Smooth muscle cell (in vitro differentiated cells): ENCODE measurements around the gene TM7SF3. TPM values are rescaled to one million over a fixed set of nuclear protein-coding genes. Genes with fewer than 3 reads are reported as not detected.

Source experiments
- DNase-seq: peaks from one replicate; lab custom pipeline; 2025; ENCODE audit not compliant: unreplicated experiment; lab: John Stamatoyannopoulos, UW
- H2AFZ ChIP-seq: fragments of 200-600 bp; sonication (generic); 2 replicates; pipeline ENCODE4 v1.6.0; 2016; ENCODE audit warnings: antibody characterized with exemption, low read depth, mild to moderate bottlenecking
- H3F3A ChIP-seq: fragments of 200-600 bp; sonication (generic); 2 replicates; pipeline ENCODE4 v1.6.0; 2017; ENCODE audit warnings: antibody characterized with exemption, low read depth
- H3K27ac ChIP-seq: fragments of 200-600 bp; sonication (generic); 2 replicates; pipeline ENCODE4 v1.5.1; 2016; ENCODE audit warnings: low read depth, mild to moderate bottlenecking
- H3K27me3 ChIP-seq: fragments of 200-600 bp; sonication (generic); 2 replicates; pipeline ENCODE4 v1.6.1; 2016; ENCODE audit warnings: low read depth, mild to moderate bottlenecking
- H3K36me3 ChIP-seq: fragments of 200-600 bp; sonication (generic); 2 replicates; pipeline ENCODE4 v1.5.1; 2016; ENCODE audit warnings: low read depth
- H3K4me1 ChIP-seq: fragments of 200-600 bp; sonication (generic); 2 replicates; pipeline ENCODE4 v1.5.1; 2016; ENCODE audit warnings: low read depth
- H3K4me2 ChIP-seq: fragments of 200-600 bp; sonication (generic); 2 replicates; pipeline ENCODE4 v1.6.0; 2016; ENCODE audit warnings: mild to moderate bottlenecking
- H3K4me3 ChIP-seq: fragments of 200-600 bp; sonication (generic); 2 replicates; pipeline ENCODE4 v1.5.1; 2016; ENCODE audit warnings: mild to moderate bottlenecking
- H3K79me2 ChIP-seq: fragments of 200-600 bp; sonication (generic); 2 replicates; pipeline ENCODE4 v1.6.0; 2016; ENCODE audit warnings: low read depth, mild to moderate bottlenecking
- H3K9ac ChIP-seq: fragments of 200-600 bp; sonication (generic); 2 replicates; pipeline ENCODE4 v1.6.0; 2016; ENCODE audit warnings: low read depth
- H3K9me3 ChIP-seq: fragments of 200-600 bp; sonication (generic); replicated peaks from 2 replicates; pipeline ENCODE4 v1.5.1; 2016; ENCODE audit warnings: low read depth
- H4K20me1 ChIP-seq: fragments of 200-600 bp; sonication (generic); 2 replicates; pipeline ENCODE4 v1.6.0; 2016; ENCODE audit warnings: low read depth
- WGBS: methylation state at CpG from one replicate; pipeline ENCODE4 v1.1.7; 2016; ENCODE audit warnings: low lambda C conversion rate; 5-methylcytosine and 5-hydroxymethylcytosine counted together
- polyA plus RNA-seq: library from polyadenylated mRNA; unstranded; fragments of >200 nt; fragmentation: Nextera tagmentation; extraction: Ambion mirVana; gene quantifications from 2 replicates; pipeline ENCODE4 v1.2.1, GENCODE V29; 2016
- total RNA-seq: library from RNA; depleted of rRNA; stranded (reverse); fragments of >200 nt; gene quantifications from 2 replicates; pipeline ENCODE4 v1.2.3, GENCODE V29; 2014
- TF ChIP-seq, protein P1 (sequence below): fragments of 200-600 bp; sonication (generic); IDR thresholded peaks from 2 replicates; pipeline ENCODE4 v1.5.1; 2017; ENCODE audit warnings: borderline replicate concordance, mild to moderate bottlenecking, antibody characterized with exemption; ENCODE audit not compliant: insufficient read depth, poor library complexity, severe bottlenecking

Gene TM7SF3
- total and polyA plus RNA-seq, 2 experiments from 2014 or later: 48.2 to 67.4 TPM

DNA sequence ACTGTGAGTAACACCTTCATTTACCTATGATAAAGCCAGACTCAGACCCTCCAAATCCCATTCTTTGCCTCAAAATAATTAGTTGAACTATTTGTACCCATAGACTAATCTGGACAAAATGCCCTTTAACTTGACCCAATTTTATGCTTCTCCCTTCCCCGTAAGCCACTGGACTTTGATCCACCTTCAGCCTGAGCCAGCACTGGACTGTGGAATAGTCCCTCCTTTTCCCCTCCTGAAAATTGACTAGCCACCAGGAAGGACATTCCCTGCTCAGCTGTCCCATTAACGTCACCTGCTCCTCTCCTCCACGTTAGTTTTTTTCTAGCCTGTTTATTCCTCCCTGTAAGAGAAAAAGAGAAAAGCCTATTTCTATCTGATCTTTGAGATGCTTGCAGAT, 18.5 kb upstream of the TM7SF3 start:
- H3K4me1 ChIP-seq: no peaks in the 10 kb centered on the region
- no peak overlapping the region for H3K9ac ChIP-seq
- H3K79me2 ChIP-seq: no peaks in the 10 kb centered on the region
- no peaks in the 10 kb centered on the region for H3K9me3 ChIP-seq
- 99% methylated on average over 3 of the region's 3 CpGs for WGBS
- H3K27ac ChIP-seq: no peak overlapping the region
- no peaks in the 10 kb centered on the region for H3K27me3 ChIP-seq
- no peak overlapping the region for H2AFZ ChIP-seq
- no peaks in the 10 kb centered on the region for H3F3A ChIP-seq
- no peaks in the 10 kb centered on the region for H4K20me1 ChIP-seq
- TF ChIP-seq, protein P1, sequence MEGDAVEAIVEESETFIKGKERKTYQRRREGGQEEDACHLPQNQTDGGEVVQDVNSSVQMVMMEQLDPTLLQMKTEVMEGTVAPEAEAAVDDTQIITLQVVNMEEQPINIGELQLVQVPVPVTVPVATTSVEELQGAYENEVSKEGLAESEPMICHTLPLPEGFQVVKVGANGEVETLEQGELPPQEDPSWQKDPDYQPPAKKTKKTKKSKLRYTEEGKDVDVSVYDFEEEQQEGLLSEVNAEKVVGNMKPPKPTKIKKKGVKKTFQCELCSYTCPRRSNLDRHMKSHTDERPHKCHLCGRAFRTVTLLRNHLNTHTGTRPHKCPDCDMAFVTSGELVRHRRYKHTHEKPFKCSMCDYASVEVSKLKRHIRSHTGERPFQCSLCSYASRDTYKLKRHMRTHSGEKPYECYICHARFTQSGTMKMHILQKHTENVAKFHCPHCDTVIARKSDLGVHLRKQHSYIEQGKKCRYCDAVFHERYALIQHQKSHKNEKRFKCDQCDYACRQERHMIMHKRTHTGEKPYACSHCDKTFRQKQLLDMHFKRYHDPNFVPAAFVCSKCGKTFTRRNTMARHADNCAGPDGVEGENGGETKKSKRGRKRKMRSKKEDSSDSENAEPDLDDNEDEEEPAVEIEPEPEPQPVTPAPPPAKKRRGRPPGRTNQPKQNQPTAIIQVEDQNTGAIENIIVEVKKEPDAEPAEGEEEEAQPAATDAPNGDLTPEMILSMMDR: no peak
- H3K36me3 ChIP-seq: peaks cover 30% of the 10 kb centered on the region
- no peak for DNase-seq
- H3K4me2 ChIP-seq: no peak overlapping the region
- no peak overlapping the region for H3K4me3 ChIP-seq

DNA sequence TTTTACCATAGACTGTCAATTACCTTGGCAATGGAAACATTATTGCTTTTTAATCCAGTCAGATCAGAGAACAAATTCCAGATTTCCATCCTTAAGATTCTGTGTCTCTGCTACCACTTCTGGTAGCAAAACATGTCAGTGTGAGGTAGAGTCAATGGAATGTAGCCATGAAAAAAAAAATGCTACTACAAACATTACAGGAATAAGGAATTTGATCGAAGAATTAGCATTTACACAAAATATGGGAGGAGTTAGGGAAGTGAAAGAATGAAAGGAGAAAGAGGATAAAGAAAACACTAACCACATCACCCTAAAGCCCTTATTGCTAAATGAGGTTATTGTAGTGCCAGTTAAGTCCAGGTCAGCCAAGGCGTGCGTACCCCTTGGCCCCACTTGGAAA, 17.3 kb upstream of the TM7SF3 start:
- no peaks in the 10 kb centered on the region for H3K9me3 ChIP-seq
- H3K27me3 ChIP-seq: no peaks in the 10 kb centered on the region
- H3K4me3 ChIP-seq: no peak overlapping the region
- TF ChIP-seq, protein P1: no peak
- no peaks in the 10 kb centered on the region for H3K79me2 ChIP-seq
- H4K20me1 ChIP-seq: no peaks in the 10 kb centered on the region
- WGBS: 96% methylated on average over 3 of the region's 3 CpGs
- DNase-seq: no peak
- H3K4me2 ChIP-seq: no peak overlapping the region
- H3K9ac ChIP-seq: no peak overlapping the region
- no peaks in the 10 kb centered on the region for H3F3A ChIP-seq
- peaks cover 30% of the 10 kb centered on the region for H3K36me3 ChIP-seq
- no peak overlapping the region for H2AFZ ChIP-seq
- no peaks in the 10 kb centered on the region for H3K4me1 ChIP-seq
- H3K27ac ChIP-seq: no peak overlapping the region

DNA sequence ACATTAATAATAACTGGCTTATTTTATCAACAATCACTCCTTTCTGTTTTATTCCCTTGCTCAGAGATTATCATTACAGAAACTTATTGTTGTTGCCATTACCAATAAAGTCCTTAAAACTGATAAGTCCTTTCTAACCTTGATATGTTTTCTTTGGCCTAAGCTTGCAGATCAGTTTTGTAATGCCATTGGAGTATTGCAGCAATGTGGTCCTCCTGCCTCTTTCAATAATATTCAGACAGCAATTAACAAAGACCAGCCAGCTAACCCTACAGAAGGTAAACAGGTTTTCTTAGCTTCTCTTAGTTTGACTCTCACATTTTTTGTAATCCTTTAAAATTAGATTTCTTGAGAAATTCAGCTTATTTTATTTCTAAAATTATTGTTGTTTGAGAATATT, 12.1 kb upstream of the TM7SF3 start:
- TF ChIP-seq, protein P1: no peak
- Histone ChIP-seq H3K9ac (no peak overlapping the region), H3K27ac (no peak overlapping the region), H3K4me3 (no peak overlapping the region), H3K79me2 (peaks cover 40% of the 10 kb centered on the region), H3K27me3 (no peaks in the 10 kb centered on the region), H3K4me1 (peaks cover 12% of the 10 kb centered on the region), H4K20me1 (peaks cover 26% of the 10 kb centered on the region), H3K9me3 (no peaks in the 10 kb centered on the region), H3K36me3 (peaks cover 30% of the 10 kb centered on the region), H3F3A (no peaks in the 10 kb centered on the region), H3K4me2 (no peak overlapping the region), H2AFZ (no peak overlapping the region)
- DNase-seq: no peak

DNA sequence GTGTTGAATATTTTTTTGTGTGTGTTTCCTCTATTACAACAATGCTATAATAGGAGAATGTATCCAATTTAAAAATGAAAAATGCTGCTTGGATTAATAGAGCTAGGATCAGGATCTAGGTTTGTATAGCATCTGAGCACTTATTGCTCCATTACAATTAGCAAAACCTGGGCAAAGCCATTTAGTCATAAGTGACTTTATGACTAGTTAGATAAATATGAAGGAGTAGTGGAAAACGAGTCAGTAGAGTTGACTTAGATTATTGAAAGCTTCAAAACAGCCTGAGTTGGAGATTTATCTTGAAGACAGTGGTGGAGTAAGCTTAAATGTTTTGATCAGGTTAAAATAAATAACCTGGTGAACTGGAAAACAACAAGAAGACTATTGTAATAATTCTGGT, 10.9 kb upstream of the TM7SF3 start:
- Histone ChIP-seq H3K27ac (no peak overlapping the region), H3K9me3 (no peaks in the 10 kb centered on the region), H4K20me1 (peaks cover 26% of the 10 kb centered on the region), H3K9ac (no peak overlapping the region), H3K27me3 (no peaks in the 10 kb centered on the region), H3K36me3 (peaks cover 23% of the 10 kb centered on the region), H3K4me1 (peaks cover 12% of the 10 kb centered on the region), H3F3A (no peaks in the 10 kb centered on the region), H3K4me3 (no peak overlapping the region), H2AFZ (no peak overlapping the region), H3K79me2 (peaks cover 40% of the 10 kb centered on the region), H3K4me2 (peak overlapping the region; percentile 97)
- TF ChIP-seq, protein P1: no peak
- no peak for DNase-seq
- 19% methylated on average over 1 of the region's 1 CpG for WGBS
